Muscle layer of duodenum (tissue), 2 donors: ENCODE measurements around the gene LMBRD1.
"Not testable (repeated sequence)": the region's sequence is repeated elsewhere in the genome, so short reads cannot be mapped to it uniquely, and the experiment has no call there.

Experiments
- H3K27ac ChIP-seq: one replicate; pipeline ENCODE4 v1.7.0; 2013; ENCODE audit warnings: mild to moderate bottlenecking, low read length
- H3K27me3 ChIP-seq: one replicate; pipeline ENCODE4 v1.7.0; 2013; ENCODE audit warnings: low read depth, mild to moderate bottlenecking, control low read depth, low read length
- H3K36me3 ChIP-seq, 2 donors: one replicate each; pipeline ENCODE4 v1.7.0; 2013; ENCODE audit warnings: low read length in 2 of 2, control low read depth in 1 of 2, mild to moderate bottlenecking in 1 of 2; ENCODE audit not compliant: insufficient read depth in 2 of 2, control insufficient read depth in 1 of 2
- H3K4me1 ChIP-seq, 2 donors: one replicate each; pipeline ENCODE4 v1.7.0; 2013; ENCODE audit warnings: low read length in 2 of 2, mild to moderate bottlenecking in 2 of 2, control low read depth in 1 of 2, moderate library complexity in 1 of 2; ENCODE audit not compliant: insufficient read depth in 2 of 2, control insufficient read depth in 1 of 2
- H3K4me3 ChIP-seq, 2 donors: one replicate each; pipeline ENCODE4 v1.7.0; 2013; ENCODE audit warnings: low read length in 2 of 2, low read depth in 1 of 2, mild to moderate bottlenecking in 1 of 2
- H3K9me3 ChIP-seq, 2 donors: one replicate each; pipeline ENCODE4 v1.7.0; 2013; ENCODE audit warnings: low read length in 2 of 2, control low read depth in 1 of 2, mild to moderate bottlenecking in 1 of 2; ENCODE audit not compliant: control insufficient read depth in 1 of 2
- donor health status: healthy.

LMBRD1 gene

DNA sequence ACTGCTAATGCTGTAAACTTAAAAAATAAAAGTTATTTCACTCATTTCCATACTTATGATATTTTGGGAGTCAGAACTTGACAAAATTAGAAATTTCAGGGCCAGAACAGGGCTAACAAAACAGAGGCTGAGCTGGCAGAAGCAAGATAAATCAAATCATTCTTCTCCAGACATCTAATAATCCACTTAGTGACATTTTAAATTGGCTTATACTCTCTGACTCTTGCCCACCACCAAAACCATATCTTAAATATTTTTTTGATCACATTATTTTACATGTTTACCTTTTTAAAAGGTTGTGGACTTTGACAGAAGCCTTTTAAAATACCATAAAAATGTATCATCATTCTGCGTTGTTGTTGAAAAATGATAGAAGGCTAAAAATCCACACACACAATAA lies 116.5 kb downstream of the LMBRD1 start:
- peaks cover 5 to 14% of the 10 kb centered on the region in 2 donors for H3K36me3 ChIP-seq
- no peaks in the 10 kb centered on the region for H3K27me3 ChIP-seq
- no peak overlapping the region for H3K27ac ChIP-seq
- H3K4me3 ChIP-seq: no peak overlapping the region
- H3K9me3 ChIP-seq: no peaks in the 10 kb centered on the region
- H3K4me1 ChIP-seq: no peaks in the 10 kb centered on the region

DNA sequence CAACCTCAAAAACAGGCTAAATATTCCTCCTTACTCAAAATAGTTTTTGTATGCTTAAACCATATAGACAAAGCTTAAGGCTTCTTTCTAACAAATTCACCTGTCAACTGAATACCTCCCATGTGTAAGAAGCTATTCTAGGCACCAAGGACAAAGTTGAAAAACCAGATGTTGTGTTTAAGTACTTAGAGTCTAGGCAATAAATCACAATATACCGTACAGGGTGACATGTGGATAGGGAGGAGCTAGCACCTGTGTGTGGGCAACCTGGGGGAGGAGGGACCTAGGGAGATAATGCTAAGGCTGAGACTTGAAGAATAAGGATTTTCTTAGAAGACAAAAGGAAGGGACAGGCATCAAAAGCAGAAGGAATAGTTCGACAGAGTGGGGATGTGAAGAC lies 123.5 kb downstream of the LMBRD1 start:
- H3K36me3 ChIP-seq: peaks cover 28 to 31% of the 10 kb centered on the region in 2 donors
- H3K4me3 ChIP-seq: no peak overlapping the region
- H3K27me3 ChIP-seq: no peaks in the 10 kb centered on the region
- H3K4me1 ChIP-seq: no peaks in the 10 kb centered on the region
- H3K9me3 ChIP-seq: no peaks in the 10 kb centered on the region
- no peak overlapping the region for H3K27ac ChIP-seq

GRCh38 chr6:69668916-69669315 lies 127.9 kb downstream of the LMBRD1 start:
- Histone ChIP-seq H3K9me3 (no peaks in the 10 kb centered on the region), H3K27me3 (no peaks in the 10 kb centered on the region), H3K4me3 (no peak overlapping the region), H3K4me1 (no peaks in the 10 kb centered on the region), H3K27ac (no peak overlapping the region), H3K36me3 (peaks cover 14 to 20% of the 10 kb centered on the region in 2 donors)

- not testable (repeated sequence) for H3K9me3 ChIP-seq, H3K36me3 ChIP-seq, H3K4me3 ChIP-seq, H3K27me3 ChIP-seq, H3K27ac ChIP-seq, H3K4me1 ChIP-seq
Measured at GRCh38 chr6:69666779-69667178, 130.0 kb downstream of the LMBRD1 start.

DNA sequence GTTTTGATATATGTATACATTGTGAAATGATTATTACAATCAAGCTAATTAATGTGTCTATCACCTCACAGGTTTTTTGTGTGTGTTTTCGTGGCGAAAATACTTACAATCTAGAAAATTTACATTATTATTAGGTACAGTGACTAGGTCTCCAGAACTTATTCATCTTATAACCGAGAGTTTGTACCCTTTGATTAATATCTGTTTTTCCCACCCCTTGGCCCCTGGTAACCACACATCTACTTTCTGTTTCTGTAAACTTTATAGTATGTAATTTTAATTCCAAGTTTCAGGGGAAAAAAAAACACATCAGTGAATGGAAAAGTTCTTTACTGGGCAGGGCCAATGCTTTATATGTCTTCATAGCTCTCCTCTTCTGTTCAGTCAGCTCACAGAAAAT lies 131.4 kb downstream of the LMBRD1 start:
- H3K36me3 ChIP-seq: no peaks in the 10 kb centered on the region
- no peaks in the 10 kb centered on the region for H3K9me3 ChIP-seq
- no peak overlapping the region for H3K27ac ChIP-seq
- H3K4me3 ChIP-seq: no peak overlapping the region
- H3K27me3 ChIP-seq: no peaks in the 10 kb centered on the region
- H3K4me1 ChIP-seq: no peaks in the 10 kb centered on the region

- Histone ChIP-seq H3K4me1 (no peaks in the 10 kb centered on the region), H3K36me3 (no peaks in the 10 kb centered on the region), H3K27ac (no peak overlapping the region), H3K27me3 (no peaks in the 10 kb centered on the region), H3K4me3 (no peak overlapping the region), H3K9me3 (no peaks in the 10 kb centered on the region)
Measured at GRCh38 chr6:69664551-69664950, 132.3 kb downstream of the LMBRD1 start.

- no peaks in the 10 kb centered on the region for H3K4me1 ChIP-seq
- H3K36me3 ChIP-seq: no peaks in the 10 kb centered on the region
- peaks cover 0 to 3% of the 10 kb centered on the region in 2 donors for H3K9me3 ChIP-seq
- no peak overlapping the region for H3K27ac ChIP-seq
- no peaks in the 10 kb centered on the region for H3K27me3 ChIP-seq
- no peak overlapping the region for H3K4me3 ChIP-seq
Measured at GRCh38 chr6:69663215-69663614, 133.6 kb downstream of the LMBRD1 start.

GRCh38 chr6:69650703-69651102 lies 146.1 kb downstream of the LMBRD1 start:
- Histone ChIP-seq H3K9me3 (no peaks in the 10 kb centered on the region), H3K36me3 (no peaks in the 10 kb centered on the region), H3K27ac (no peak overlapping the region), H3K4me3 (no peak overlapping the region), H3K27me3 (no peaks in the 10 kb centered on the region), H3K4me1 (no peaks in the 10 kb centered on the region)

DNA sequence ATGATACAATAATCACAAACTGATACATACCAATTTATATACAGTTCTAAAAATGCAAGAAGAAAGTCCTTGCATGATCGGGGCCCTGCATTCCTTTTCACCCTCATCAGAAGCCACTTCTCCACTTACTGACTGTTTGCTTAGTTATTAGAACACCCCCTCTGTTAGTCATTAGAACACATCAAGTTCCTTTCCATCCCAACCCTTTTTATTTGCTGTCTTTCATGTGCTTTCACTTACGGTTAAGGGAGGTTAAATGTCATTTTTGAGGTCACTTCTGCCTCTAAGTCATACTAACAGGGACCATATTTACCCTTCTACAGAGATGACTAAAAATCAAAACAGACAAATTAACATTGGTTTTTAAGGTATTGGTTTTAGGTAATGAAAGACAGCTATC lies 149.1 kb downstream of the LMBRD1 start:
- H3K27me3 ChIP-seq: no peaks in the 10 kb centered on the region
- H3K9me3 ChIP-seq: no peaks in the 10 kb centered on the region
- no peaks in the 10 kb centered on the region for H3K4me1 ChIP-seq
- no peak overlapping the region for H3K4me3 ChIP-seq
- H3K36me3 ChIP-seq: no peaks in the 10 kb centered on the region
- H3K27ac ChIP-seq: no peak overlapping the region

DNA sequence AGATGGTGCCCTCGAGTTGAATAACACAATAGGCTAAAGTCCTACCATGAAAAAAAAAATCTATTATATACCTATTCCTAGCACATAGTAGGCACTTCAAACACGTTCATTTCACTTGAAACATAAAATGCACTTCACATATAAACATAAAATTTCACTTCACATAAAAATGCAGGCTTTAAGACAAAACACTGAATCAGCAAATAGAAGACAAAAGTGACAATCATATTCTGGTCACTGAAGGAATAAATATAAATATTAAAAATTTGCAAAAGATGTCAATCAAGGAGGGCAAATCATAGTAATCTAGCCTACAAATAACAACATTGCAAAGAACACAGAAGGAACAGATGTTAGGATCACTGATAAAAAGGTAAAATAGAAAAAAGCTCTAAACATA lies 153.1 kb downstream of the LMBRD1 start:
- Histone ChIP-seq H3K9me3 (no peaks in the 10 kb centered on the region), H3K36me3 (no peaks in the 10 kb centered on the region), H3K27ac (no peak overlapping the region), H3K27me3 (no peaks in the 10 kb centered on the region), H3K4me1 (no peaks in the 10 kb centered on the region), H3K4me3 (no peak overlapping the region)

DNA sequence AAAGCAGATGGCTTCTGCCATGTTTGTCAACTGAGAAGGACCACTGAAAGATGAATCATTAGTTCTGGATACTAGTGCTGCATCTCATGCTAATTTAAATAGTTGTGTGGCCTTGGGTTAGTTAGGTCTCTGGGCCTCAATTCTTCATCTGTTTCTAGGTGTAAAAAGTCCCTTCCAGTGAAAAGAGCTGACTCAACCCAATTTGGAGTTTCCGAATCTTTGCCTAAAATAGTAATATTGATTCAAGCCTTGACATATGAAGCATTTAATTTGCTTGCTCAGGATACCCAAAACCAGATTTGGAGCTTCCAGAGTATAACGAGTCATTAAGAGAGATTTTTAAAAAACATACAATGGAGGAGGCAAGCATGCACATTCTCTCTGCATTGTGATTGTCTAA lies 163.9 kb downstream of the LMBRD1 start:
- H3K4me1 ChIP-seq: no peaks in the 10 kb centered on the region
- no peaks in the 10 kb centered on the region for H3K27me3 ChIP-seq
- H3K9me3 ChIP-seq: peaks cover 0 to 4% of the 10 kb centered on the region in 2 donors
- no peaks in the 10 kb centered on the region for H3K36me3 ChIP-seq
- H3K27ac ChIP-seq: no peak overlapping the region
- H3K4me3 ChIP-seq: no peak overlapping the region

DNA sequence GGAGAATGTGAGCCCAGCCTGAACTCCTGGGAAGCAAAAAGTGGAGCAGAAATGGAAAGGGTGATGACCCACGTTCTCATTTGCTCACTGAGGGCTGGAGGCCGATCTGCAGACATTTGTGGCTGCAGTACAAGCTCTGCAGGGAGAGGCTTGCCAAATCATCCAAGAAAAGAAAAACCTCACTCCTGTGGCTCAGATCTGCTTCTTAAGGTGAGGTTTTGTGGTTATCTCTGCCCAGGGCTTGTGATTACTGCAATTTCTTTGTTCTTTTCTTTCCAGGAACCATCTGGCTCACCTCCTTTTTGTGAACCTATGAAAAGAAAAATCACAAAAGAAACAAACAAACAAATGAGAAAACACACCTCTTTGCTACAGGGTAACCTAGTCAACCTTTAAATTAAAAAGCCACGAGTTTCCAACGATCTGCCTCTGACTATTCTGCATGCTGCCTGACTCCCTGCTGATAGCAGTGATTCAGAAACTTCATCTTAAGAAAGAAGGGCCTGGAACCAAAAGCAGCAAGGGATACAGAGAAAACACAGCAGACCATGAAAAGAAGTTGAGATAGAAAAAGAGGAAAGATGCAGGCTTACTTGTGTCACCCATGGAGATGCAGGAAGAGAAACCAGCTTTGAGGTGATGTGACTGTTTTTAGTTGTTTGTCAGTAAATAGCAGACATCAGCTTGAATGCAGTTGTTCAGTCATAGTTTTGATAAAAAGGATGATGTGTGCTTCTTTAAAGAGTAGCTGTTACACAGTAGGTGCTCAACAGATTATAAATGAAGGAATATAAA lies 165.1 kb downstream of the LMBRD1 start:
- Histone ChIP-seq H3K4me3 (no peak overlapping the region), H3K36me3 (no peaks in the 10 kb centered on the region), H3K9me3 (peaks cover 0 to 4% of the 10 kb centered on the region in 2 donors), H3K27ac (no peak overlapping the region), H3K4me1 (no peaks in the 10 kb centered on the region), H3K27me3 (no peaks in the 10 kb centered on the region)
